Measurements from ENCODE around the gene FBXL16. TPM values are rescaled to one million over a fixed set of nuclear protein-coding genes. Genes with fewer than 3 reads are reported as not detected.
A peak's percentile ranks its signal among the peaks of the same experiment; 100 is the strongest.

The FBXL16 gene
- total and polyA plus RNA-seq, 9 of the 15 experiments (the other 6 are each of a cell fraction or from before 2014, with no cell fraction given) = 0.21 to 8.2 (median 1.7) TPM

DNA sequence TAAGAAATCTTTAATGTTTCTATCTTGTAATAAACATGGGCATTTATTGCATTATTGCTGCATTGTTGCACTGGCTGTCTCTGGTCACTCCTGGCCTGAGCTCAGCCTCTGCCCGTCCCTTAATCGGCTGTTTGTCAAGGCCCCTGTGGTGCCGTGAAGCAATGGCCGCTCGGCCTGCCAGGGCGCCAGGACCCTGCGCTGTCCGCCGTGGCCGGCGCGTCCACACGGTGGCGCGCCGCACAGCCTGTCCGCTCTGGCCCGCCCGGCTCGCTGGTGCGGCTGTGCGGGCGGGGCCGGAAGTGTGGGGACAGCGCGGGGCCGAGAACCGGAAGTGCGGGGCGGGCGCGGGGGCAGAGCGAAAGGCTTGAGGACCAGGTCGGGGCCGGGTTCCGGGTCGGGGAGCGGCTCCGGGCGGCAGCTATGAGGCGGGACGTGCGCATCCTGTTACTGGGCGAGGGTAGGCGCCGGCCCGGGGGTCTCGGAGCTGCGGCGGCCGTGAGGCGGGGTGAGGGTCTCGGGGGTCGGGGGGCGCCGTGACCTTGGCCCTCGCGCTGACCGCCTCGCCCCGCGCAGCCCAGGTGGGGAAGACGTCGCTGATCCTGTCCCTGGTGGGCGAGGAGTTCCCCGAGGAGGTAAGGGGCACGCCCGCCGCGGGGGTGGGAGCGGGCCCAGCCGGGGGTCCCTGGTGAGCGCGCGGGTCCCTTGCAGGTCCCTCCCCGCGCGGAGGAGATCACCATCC is 37.7 kb downstream of the FBXL16 start, which contains the start of gene RHOT2 (continued):
- TF ChIP-seq, protein P1, sequence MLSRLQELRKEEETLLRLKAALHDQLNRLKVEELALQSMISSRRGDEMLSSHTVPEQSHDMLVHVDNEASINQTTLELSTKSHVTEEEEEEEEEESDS (CRISPR knock-in tag; IDR thresholded peaks at IDR 0.05) = no peak
- TF ChIP-seq, protein P2, sequence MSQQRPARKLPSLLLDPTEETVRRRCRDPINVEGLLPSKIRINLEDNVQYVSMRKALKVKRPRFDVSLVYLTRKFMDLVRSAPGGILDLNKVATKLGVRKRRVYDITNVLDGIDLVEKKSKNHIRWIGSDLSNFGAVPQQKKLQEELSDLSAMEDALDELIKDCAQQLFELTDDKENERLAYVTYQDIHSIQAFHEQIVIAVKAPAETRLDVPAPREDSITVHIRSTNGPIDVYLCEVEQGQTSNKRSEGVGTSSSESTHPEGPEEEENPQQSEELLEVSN (IDR thresholded peaks at IDR 0.05; ENCODE audit: borderline replicate concordance in 1 of 2, extremely low read depth in 1 of 2, insufficient read depth in 1 of 2, insufficient read length in 1 of 2, low read depth in 1 of 2, low read length in 1 of 2, poor library complexity in 1 of 2, severe bottlenecking in 1 of 2) = peak; percentile 63 to 87
- TF ChIP-seq MTA3 (IDR thresholded peaks at IDR 0.05; ENCODE audit: borderline replicate concordance) (peak; percentile 84), PML (IDR thresholded peaks at IDR 0.05; ENCODE audit: low read length) (peak; percentile 18; the same call in 1 of the 2 replicates), ADNP (tag; IDR thresholded peaks at IDR 0.05) (no peak), HEY1 (CRISPR knock-in tag; IDR thresholded peaks at IDR 0.05; ENCODE audit: borderline replicate concordance) (no peak), POLR2A (conservative IDR thresholded peaks at IDR 0.05) (peak; percentile 80), HCFC1 (IDR thresholded peaks at IDR 0.05; ENCODE audit: low read depth, low read length) (peak; percentile 88), NCOA2 (IDR thresholded peaks at IDR 0.05; ENCODE audit: partially characterized antibody in 2 of 2) (no peak), TBL1XR1 (IDR thresholded peaks at IDR 0.05; ENCODE audit: low read length in 2 of 2) (peak in 1 of 2 experiments; percentile 57; a peak in 1 of 4 replicates), CEBPB (tag; IDR thresholded peaks at IDR 0.05) (peak; percentile 69), LEF1 (IDR thresholded peaks at IDR 0.05) (no peak), ARNT (IDR thresholded peaks at IDR 0.05) (no peak)
- TF ChIP-seq, protein P3, sequence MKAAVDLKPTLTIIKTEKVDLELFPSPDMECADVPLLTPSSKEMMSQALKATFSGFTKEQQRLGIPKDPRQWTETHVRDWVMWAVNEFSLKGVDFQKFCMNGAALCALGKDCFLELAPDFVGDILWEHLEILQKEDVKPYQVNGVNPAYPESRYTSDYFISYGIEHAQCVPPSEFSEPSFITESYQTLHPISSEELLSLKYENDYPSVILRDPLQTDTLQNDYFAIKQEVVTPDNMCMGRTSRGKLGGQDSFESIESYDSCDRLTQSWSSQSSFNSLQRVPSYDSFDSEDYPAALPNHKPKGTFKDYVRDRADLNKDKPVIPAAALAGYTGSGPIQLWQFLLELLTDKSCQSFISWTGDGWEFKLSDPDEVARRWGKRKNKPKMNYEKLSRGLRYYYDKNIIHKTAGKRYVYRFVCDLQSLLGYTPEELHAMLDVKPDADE (conservative IDR thresholded peaks at IDR 0.05; ENCODE audit: control insufficient read depth, low read depth, low read length) = peak; percentile 79
- TF ChIP-seq, protein P4, sequence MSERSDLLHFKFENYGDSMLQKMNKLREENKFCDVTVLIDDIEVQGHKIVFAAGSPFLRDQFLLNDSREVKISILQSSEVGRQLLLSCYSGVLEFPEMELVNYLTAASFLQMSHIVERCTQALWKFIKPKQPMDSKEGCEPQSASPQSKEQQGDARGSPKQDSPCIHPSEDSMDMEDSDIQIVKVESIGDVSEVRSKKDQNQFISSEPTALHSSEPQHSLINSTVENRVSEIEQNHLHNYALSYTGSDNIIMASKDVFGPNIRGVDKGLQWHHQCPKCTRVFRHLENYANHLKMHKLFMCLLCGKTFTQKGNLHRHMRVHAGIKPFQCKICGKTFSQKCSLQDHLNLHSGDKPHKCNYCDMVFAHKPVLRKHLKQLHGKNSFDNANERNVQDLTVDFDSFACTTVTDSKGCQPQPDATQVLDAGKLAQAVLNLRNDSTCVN (CRISPR knock-in tag; IDR thresholded peaks at IDR 0.05) = no peak
- TF ChIP-seq, protein P5, sequence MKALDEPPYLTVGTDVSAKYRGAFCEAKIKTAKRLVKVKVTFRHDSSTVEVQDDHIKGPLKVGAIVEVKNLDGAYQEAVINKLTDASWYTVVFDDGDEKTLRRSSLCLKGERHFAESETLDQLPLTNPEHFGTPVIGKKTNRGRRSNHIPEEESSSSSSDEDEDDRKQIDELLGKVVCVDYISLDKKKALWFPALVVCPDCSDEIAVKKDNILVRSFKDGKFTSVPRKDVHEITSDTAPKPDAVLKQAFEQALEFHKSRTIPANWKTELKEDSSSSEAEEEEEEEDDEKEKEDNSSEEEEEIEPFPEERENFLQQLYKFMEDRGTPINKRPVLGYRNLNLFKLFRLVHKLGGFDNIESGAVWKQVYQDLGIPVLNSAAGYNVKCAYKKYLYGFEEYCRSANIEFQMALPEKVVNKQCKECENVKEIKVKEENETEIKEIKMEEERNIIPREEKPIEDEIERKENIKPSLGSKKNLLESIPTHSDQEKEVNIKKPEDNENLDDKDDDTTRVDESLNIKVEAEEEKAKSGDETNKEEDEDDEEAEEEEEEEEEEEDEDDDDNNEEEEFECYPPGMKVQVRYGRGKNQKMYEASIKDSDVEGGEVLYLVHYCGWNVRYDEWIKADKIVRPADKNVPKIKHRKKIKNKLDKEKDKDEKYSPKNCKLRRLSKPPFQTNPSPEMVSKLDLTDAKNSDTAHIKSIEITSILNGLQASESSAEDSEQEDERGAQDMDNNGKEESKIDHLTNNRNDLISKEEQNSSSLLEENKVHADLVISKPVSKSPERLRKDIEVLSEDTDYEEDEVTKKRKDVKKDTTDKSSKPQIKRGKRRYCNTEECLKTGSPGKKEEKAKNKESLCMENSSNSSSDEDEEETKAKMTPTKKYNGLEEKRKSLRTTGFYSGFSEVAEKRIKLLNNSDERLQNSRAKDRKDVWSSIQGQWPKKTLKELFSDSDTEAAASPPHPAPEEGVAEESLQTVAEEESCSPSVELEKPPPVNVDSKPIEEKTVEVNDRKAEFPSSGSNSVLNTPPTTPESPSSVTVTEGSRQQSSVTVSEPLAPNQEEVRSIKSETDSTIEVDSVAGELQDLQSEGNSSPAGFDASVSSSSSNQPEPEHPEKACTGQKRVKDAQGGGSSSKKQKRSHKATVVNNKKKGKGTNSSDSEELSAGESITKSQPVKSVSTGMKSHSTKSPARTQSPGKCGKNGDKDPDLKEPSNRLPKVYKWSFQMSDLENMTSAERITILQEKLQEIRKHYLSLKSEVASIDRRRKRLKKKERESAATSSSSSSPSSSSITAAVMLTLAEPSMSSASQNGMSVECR (CRISPR knock-in tag; IDR thresholded peaks at IDR 0.05) = peak; percentile 61; the same call in 1 of the 2 replicates
- TF ChIP-seq, protein P6, sequence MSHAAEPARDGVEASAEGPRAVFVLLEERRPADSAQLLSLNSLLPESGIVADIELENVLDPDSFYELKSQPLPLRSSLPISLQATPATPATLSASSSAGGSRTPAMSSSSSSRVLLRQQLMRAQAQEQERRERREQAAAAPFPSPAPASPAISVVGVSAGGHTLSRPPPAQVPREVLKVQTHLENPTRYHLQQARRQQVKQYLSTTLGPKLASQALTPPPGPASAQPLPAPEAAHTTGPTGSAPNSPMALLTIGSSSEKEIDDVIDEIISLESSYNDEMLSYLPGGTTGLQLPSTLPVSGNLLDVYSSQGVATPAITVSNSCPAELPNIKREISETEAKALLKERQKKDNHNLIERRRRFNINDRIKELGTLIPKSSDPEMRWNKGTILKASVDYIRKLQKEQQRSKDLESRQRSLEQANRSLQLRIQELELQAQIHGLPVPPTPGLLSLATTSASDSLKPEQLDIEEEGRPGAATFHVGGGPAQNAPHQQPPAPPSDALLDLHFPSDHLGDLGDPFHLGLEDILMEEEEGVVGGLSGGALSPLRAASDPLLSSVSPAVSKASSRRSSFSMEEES (CRISPR knock-in tag; IDR thresholded peaks at IDR 0.05) = no peak

Data from K562 (cell line).